Liver (tissue), 9 donors: ENCODE data around the gene RND3. TPM values are rescaled to one million over a fixed set of nuclear protein-coding genes. Genes with fewer than 3 reads are reported as not detected.

Experiments
- DNase-seq: peaks from one replicate; pipeline ENCODE4 v3.0.0-alpha.2; 2017; ENCODE audit warnings: low spot score
- H3K27ac ChIP-seq, 2 donors: one replicate each; pipeline ENCODE4 v1.7.0; 2013; ENCODE audit warnings: inconsistent platforms in 2 of 2, low read length in 2 of 2, control low read depth in 1 of 2, low read depth in 1 of 2, mild to moderate bottlenecking in 1 of 2
- H3K27me3 ChIP-seq, 4 donors: one replicate each; pipeline versions ENCODE4 v1.6.1 to v1.7.0; 2013; ENCODE audit warnings: low read length in 3 of 4, inconsistent platforms in 1 of 4, mild to moderate bottlenecking in 1 of 4, moderate library complexity in 1 of 4; ENCODE audit not compliant: control insufficient read depth in 4 of 4, insufficient read depth in 4 of 4
- H3K36me3 ChIP-seq, 4 donors: one replicate each; pipeline versions ENCODE4 v1.6.1 to v1.7.0; 2013; ENCODE audit warnings: low read length in 3 of 4, mild to moderate bottlenecking in 3 of 4, low read depth in 1 of 4, moderate library complexity in 1 of 4; ENCODE audit not compliant: control insufficient read depth in 4 of 4, insufficient read depth in 3 of 4
- H3K4me1 ChIP-seq, 4 donors: one replicate each; pipeline versions ENCODE4 v1.6.1 to v1.7.0; 2013; ENCODE audit warnings: low read length in 3 of 4, mild to moderate bottlenecking in 3 of 4, moderate library complexity in 1 of 4; ENCODE audit not compliant: control insufficient read depth in 4 of 4, insufficient read depth in 4 of 4
- H3K4me3 ChIP-seq, 3 donors: one replicate each; pipeline versions ENCODE4 v1.6.1 to v1.7.0; 2013; ENCODE audit warnings: low read length in 3 of 3, control low read depth in 1 of 3, low read depth in 1 of 3, mild to moderate bottlenecking in 1 of 3
- H3K9ac ChIP-seq, 2 donors: one replicate each; pipeline ENCODE4 v1.7.0; 2013; ENCODE audit warnings: low read length in 2 of 2, mild to moderate bottlenecking in 2 of 2, moderate library complexity in 2 of 2, control low read depth in 1 of 2, low read depth in 1 of 2
- H3K9me3 ChIP-seq, 4 donors: one replicate each; pipeline versions ENCODE4 v1.6.1 to v1.7.0; 2013; ENCODE audit warnings: low read length in 3 of 4; ENCODE audit not compliant: control insufficient read depth in 4 of 4
- CTCF ChIP-seq: fragments of 150-350 bp; IDR thresholded peaks from 2 replicates; pipeline ENCODE4 v1.5.1; 2017; ENCODE audit warnings: improper control_type of control experiment, low read depth, low read length; ENCODE audit not compliant: missing input control
- EGR1 ChIP-seq, 2 donors: IDR thresholded peaks; 2 replicates each; pipeline ENCODE4 v1.6.1; 2016 to 2018; ENCODE audit warnings: antibody characterized with exemption in 2 of 2, low read depth in 2 of 2
- FOXA1 ChIP-seq: IDR thresholded peaks from 2 replicates; pipeline ENCODE4 v1.6.1; 2016; ENCODE audit warnings: antibody characterized with exemption
- FOXA2 ChIP-seq: IDR thresholded peaks from 2 replicates; pipeline ENCODE4 v1.6.1; 2016; ENCODE audit warnings: antibody characterized with exemption
- GABPA ChIP-seq, 2 donors: IDR thresholded peaks in 1 of 2; conservative IDR thresholded peaks in 1 of 2; 2 replicates each; pipeline ENCODE4 v1.6.1; 2016; ENCODE audit warnings: antibody characterized with exemption in 2 of 2, mild to moderate bottlenecking in 1 of 2, moderate library complexity in 1 of 2
- HNF4A ChIP-seq, 2 donors: conservative IDR thresholded peaks; 2 replicates each; pipeline ENCODE4 v1.6.1; 2016; ENCODE audit warnings: antibody characterized with exemption in 2 of 2, mild to moderate bottlenecking in 2 of 2
- HNF4G ChIP-seq: IDR thresholded peaks from 2 replicates; pipeline ENCODE4 v1.6.1; 2016; ENCODE audit warnings: antibody characterized with exemption
- JUND ChIP-seq, 2 donors: IDR thresholded peaks; 2 replicates each; pipeline ENCODE4 v1.6.1; 2016; ENCODE audit warnings: antibody characterized with exemption in 2 of 2
- MAX ChIP-seq: IDR thresholded peaks from 2 replicates; pipeline ENCODE4 v1.6.1; 2016; ENCODE audit warnings: antibody characterized with exemption
- NR2F2 ChIP-seq: IDR thresholded peaks from 2 replicates; pipeline ENCODE4 v1.6.1; 2016; ENCODE audit warnings: antibody characterized with exemption
- RAD21 ChIP-seq, 2 donors: IDR thresholded peaks; 2 replicates each; pipeline ENCODE4 v1.6.1; 2016; ENCODE audit warnings: antibody characterized with exemption in 2 of 2, mild to moderate bottlenecking in 2 of 2
- REST ChIP-seq: IDR thresholded peaks from 2 replicates; pipeline ENCODE4 v1.6.1; 2016; ENCODE audit warnings: antibody characterized with exemption, mild to moderate bottlenecking
- RXRA ChIP-seq, 2 donors: IDR thresholded peaks; 2 replicates each; pipeline ENCODE4 v1.6.1; 2017 to 2018; ENCODE audit warnings: antibody characterized with exemption in 2 of 2, mild to moderate bottlenecking in 1 of 2
- SP1 ChIP-seq: IDR thresholded peaks from 2 replicates; pipeline ENCODE4 v1.6.1; 2018; ENCODE audit warnings: antibody characterized with exemption, mild to moderate bottlenecking
- TAF1 ChIP-seq: conservative IDR thresholded peaks from 2 replicates; pipeline ENCODE4 v1.6.1; 2016; ENCODE audit warnings: antibody characterized with exemption, mild to moderate bottlenecking
- YY1 ChIP-seq: IDR thresholded peaks from 2 replicates; pipeline ENCODE4 v1.6.1; 2016; ENCODE audit warnings: antibody characterized with exemption, mild to moderate bottlenecking
- ZBTB33 ChIP-seq: IDR thresholded peaks from 2 replicates; pipeline ENCODE4 v1.6.1; 2016; ENCODE audit warnings: antibody characterized with exemption
- WGBS: extraction: QIAGEN DNeasy Blood & Tissue Kit; methylation state at CpG from one replicate; pipeline ENCODE4 v1.1.7; 2013; 5-methylcytosine and 5-hydroxymethylcytosine counted together
- polyA plus RNA-seq, 2 donors: library from polyadenylated mRNA; stranded (reverse) in 1 of 2; unstranded in 1 of 2; fragments of 200-250 nt in 1 of 2; fragments of >200 nt in 1 of 2; fragmentation: Nextera tagmentation in 1 of 2; extraction: Ambion mirVana in 1 of 2; gene quantifications; one replicate each; pipeline versions ENCODE4 v1.2.1 to v1.2.3, GENCODE V29; 2013 to 2015
- total RNA-seq, 2 donors: library from RNA; depleted of rRNA; stranded (reverse); fragments of >200 nt; gene quantifications; one replicate each; pipeline ENCODE4 v1.2.3, GENCODE V29; 2014
- TF ChIP-seq, protein P1 (sequence below): IDR thresholded peaks from 2 replicates; pipeline ENCODE4 v1.6.1; 2016; ENCODE audit warnings: antibody characterized with exemption
- donor health status: healthy.
- donor health status: healthy.
- donor health status: healthy.
- donor health status: healthy.
- donor health status: healthy.

The RND3 gene
- total and polyA plus RNA-seq, 4 donors, result 14.8 to 30.0 (median 21.6) TPM

GRCh38 chr2:150535176-150535575 lies 47.7 kb upstream of the RND3 start:
- Histone ChIP-seq H3K36me3 (no peaks in the 10 kb centered on the region), H3K9me3 (no peaks in the 10 kb centered on the region), H3K27me3 (no peaks in the 10 kb centered on the region), H3K27ac (no peak overlapping the region), H3K4me1 (no peaks in the 10 kb centered on the region), H3K9ac (no peak overlapping the region), H3K4me3 (no peak overlapping the region)
- TF ChIP-seq HNF4G (no peak), HNF4A (conservative IDR thresholded peaks at IDR 0.05) (no peak)
- no peak for DNase-seq
- 84% methylated on average over 1 of the region's 1 CpG for WGBS

DNA sequence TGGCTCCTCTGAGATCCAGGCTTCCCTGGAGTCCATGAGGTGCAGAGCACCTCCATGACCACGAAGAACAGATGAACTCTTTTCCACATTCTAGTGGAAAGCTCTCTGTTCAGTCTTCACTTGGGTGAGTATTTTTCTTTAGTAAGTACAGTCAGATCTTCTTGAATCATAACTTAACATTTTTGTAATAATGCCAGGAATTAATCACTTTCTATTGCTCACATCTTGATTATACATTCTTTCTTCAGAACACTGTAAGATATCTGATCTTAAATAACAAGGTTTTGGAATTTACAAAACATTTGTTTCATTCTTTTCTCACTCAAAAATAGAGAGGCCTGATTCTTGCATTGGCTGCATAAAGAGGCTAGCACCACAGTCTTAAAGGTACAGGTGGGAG lies 45.4 kb upstream of the RND3 start:
- no peaks in the 10 kb centered on the region for H3K36me3 ChIP-seq
- WGBS, result 86% methylated on average over 1 of the region's 1 CpG
- DNase-seq, result no peak
- H3K27ac ChIP-seq, result no peak overlapping the region
- H3K9ac ChIP-seq, result no peak overlapping the region
- TF ChIP-seq MAX (no peak), RAD21 (IDR thresholded peaks at IDR 0.05) (no peak), SP1 (no peak), GABPA (IDR thresholded peaks at IDR 0.05 in 1 of 2, conservative IDR thresholded peaks at IDR 0.05 in 1 of 2) (no peak), FOXA1 (no peak), JUND (IDR thresholded peaks at IDR 0.05) (no peak), YY1 (no peak), REST (no peak), HNF4A (conservative IDR thresholded peaks at IDR 0.05) (no peak), RXRA (IDR thresholded peaks at IDR 0.05) (no peak), TAF1 (no peak), HNF4G (no peak), NR2F2 (no peak), CTCF (no peak), ZBTB33 (no peak), FOXA2 (no peak), EGR1 (IDR thresholded peaks at IDR 0.05; ENCODE audit: low read depth in 2 of 2) (no peak)
- TF ChIP-seq, protein P1, sequence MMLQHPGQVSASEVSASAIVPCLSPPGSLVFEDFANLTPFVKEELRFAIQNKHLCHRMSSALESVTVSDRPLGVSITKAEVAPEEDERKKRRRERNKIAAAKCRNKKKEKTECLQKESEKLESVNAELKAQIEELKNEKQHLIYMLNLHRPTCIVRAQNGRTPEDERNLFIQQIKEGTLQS, result no peak
- H3K27me3 ChIP-seq, result no peaks in the 10 kb centered on the region
- no peaks in the 10 kb centered on the region for H3K4me1 ChIP-seq
- H3K4me3 ChIP-seq, result no peak overlapping the region
- no peaks in the 10 kb centered on the region for H3K9me3 ChIP-seq
